T1000 (cell line): Measurements from ENCODE around the gene PNKP.

ENCODE experiments used
- DNase-seq: peaks from one replicate; lab custom pipeline; 2025; ENCODE audit warnings: mixed read lengths; lab: John Stamatoyannopoulos, UW

PNKP gene

GRCh38 chr19:49818649-49819370, 48.6 kb downstream of the PNKP start:
- no peak for DNase-seq

- peak; percentile 82 for DNase-seq
Observed at GRCh38 chr19:49817964-49818648, 49.3 kb downstream of the PNKP start, which contains the start of gene MED25. Gene MED25 (plus strand): TSS chr19:49818289. CDS start chr19:49818342, 53 bp downstream.

GRCh38 chr19:49816590-49816989, 50.8 kb downstream of the PNKP start:
- no peak for DNase-seq

GRCh38 chr19:49814010-49814409, 53.4 kb downstream of the PNKP start:
- DNase-seq, result no peak

- peak; percentile 92 for DNase-seq
Observed at GRCh38 chr19:49812997-49813861, 54.1 kb downstream of the PNKP start, which contains the start of gene FUZ. Gene FUZ (minus strand): TSS chr19:49813292. CDS start chr19:49813106, 186 bp downstream.

GRCh38 chr19:49812452-49812996, 54.9 kb downstream of the PNKP start:
- no peak for DNase-seq

- DNase-seq, result no peak
Observed at GRCh38 chr19:49811328-49811727, 56.0 kb downstream of the PNKP start.
